SH-SY5Y (cell line): ENCODE measurements around the gene ZMIZ1.

Source experiments
- GATA2 ChIP-seq: IDR thresholded peaks from 2 replicates; pipeline ENCODE4 v1.6.1; 2011; ENCODE audit warnings: mild to moderate bottlenecking, low read depth, low read length
- GATA3 ChIP-seq: IDR thresholded peaks from 2 replicates; pipeline ENCODE4 v1.6.1; 2011; ENCODE audit warnings: low read depth, mild to moderate bottlenecking, low read length, moderate library complexity

Gene ZMIZ1

GRCh38 chr10:79086822-79087221, 18.1 kb downstream of the ZMIZ1 start:
- TF ChIP-seq GATA2 (no peak), GATA3 (no peak)

GRCh38 chr10:79087721-79088120, 19.0 kb downstream of the ZMIZ1 start:
- no peak for TF ChIP-seq GATA2
- TF ChIP-seq GATA3, result no peak

DNA sequence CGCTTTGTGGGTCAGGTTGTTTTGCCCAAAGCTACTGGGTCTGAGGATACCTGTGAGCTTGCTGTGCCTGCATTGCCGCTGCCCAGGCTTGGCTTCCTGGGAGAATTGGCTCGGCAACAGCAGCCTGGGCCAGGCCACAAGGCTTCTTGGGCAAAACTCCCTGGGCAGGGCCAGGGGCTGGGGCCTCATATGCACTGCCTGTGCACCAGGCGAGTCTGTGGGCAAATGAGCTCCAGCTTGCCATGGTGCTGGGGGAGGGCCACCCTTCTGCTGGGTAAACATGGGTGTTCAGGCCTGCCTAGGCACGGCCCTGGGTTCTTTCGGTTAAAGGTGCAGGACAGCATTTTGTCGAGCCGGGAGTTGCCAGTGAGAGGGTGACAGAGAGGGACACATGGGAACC, 19.4 kb downstream of the ZMIZ1 start:
- TF ChIP-seq GATA3, result no peak

- no peak for TF ChIP-seq GATA3
- no peak for TF ChIP-seq GATA2
Observed at GRCh38 chr10:79088613-79089355, 20.0 kb downstream of the ZMIZ1 start.

GRCh38 chr10:79089632-79090031, 20.9 kb downstream of the ZMIZ1 start:
- no peak for TF ChIP-seq GATA2
- no peak for TF ChIP-seq GATA3

- no peak for TF ChIP-seq GATA2
- no peak for TF ChIP-seq GATA3
Observed at GRCh38 chr10:79090134-79090803, 21.5 kb downstream of the ZMIZ1 start.

DNA sequence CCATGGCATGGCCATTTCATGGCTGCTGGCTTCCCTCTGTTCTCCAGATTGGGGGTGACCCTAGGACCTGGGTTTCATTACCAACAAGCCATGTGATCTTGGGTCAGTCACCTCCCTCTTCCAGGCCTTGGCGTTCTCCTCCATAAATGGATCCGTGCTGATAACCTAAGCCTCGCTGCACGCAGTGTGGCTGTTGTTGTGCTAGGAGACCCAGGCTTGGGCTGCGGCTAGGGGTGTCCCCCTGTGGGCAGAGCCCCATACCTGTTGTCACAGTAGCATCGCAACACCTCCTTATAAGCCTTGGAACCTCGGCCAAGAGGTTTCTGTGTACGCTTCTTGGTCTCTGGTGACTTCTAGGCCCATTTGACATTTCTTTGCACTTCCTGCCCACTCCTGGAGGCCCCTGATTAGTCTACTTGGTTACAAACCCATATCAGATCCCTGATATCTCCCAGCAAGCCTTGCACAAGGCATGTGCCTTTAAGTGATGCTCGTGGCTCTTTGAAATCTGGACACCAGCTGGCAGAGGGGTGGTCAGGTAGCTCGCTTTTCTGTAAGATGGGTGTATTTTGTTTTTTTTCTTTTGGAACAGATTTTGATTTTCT, 23.6 kb downstream of the ZMIZ1 start:
- TF ChIP-seq GATA3 (no peak), GATA2 (0 out of 2 replicates have a peak, but pooled peaks have one; percentile 11)

DNA sequence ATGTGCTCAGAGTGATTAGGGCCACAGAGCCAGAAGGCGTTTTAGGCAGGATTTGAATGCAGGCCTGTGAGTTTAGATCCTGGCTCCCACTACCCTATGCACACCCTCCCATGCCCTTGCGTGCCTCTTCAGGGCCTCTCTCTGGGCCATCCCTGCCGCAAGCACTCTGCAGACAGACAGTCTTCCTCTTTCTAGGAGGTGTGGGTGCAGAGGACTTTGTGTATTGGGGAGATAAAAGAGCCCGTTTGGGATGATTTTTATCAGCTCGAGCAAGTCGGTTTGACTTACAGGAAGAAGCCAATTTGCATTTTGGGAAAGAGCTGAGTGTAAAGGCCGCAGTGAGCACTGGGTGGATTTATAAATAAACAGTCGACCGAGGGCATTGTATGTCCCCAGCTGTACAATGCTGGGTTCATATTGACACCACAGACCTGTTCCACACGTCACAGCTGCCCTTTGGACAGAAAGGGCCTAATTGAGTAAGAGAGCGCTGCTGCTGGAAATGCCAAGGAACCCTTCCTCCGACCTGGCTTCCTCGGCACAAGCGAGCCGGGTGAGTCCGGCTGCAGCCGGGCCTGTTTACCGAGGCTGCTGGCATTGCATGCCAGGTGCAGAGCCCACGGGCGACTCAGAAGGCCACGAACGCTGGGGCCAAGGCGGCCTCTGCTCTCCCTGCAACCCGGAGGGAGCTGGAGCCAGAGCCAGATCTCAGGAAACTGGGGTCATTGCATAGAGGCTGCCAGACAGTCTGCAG, 25.1 kb downstream of the ZMIZ1 start:
- TF ChIP-seq GATA2, result no peak
- no peak for TF ChIP-seq GATA3

GRCh38 chr10:79094412-79095175, 25.8 kb downstream of the ZMIZ1 start:
- no peak for TF ChIP-seq GATA3
- TF ChIP-seq GATA2, result no peak

DNA sequence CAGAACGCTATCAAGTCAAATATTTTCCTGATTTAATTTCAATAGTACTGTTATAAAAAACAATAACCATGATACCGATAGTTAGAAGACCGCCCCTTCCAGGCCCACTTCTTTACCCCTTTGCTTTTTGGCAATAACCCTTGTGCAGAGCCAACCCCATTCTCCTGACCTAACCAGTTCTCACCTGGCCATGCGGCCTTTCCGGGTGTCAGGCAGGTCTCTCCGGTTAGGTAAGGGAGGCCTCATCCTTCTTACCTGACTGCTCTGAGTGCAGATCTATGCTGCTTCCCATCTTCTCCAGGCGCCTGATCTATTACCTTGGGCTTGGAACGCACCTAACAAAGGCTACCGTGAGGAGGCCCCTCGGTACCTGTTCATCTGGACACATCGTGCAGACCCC, 26.6 kb downstream of the ZMIZ1 start:
- TF ChIP-seq GATA3 (no peak), GATA2 (no peak)

GRCh38 chr10:79096514-79096913, 27.7 kb downstream of the ZMIZ1 start:
- TF ChIP-seq GATA3 (no peak), GATA2 (0 out of 2 replicates have a peak, but pooled peaks have one; percentile 3)

- TF ChIP-seq GATA2 (no peak), GATA3 (no peak)
Observed at GRCh38 chr10:79097021-79097872, 28.5 kb downstream of the ZMIZ1 start.

DNA sequence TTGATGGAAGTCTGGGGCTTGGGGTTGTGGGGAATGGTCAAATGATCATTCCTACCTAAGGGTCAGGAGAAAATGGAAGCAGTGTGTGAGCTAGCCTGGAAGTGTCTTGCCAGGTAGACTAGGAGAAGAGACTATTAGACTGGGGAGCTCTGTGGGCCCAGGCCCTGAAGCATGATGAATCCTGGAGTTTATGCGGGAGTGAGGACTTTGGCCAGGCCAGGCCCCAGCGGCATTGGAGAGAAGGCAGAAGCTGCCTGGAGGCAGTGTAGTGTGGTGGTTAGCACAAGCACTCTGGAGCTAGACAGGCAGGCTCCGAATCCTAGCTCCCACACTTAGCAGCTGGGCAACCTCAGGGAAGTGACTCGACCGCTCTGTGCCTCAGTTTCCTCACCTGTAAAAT, 29.3 kb downstream of the ZMIZ1 start:
- TF ChIP-seq GATA3 (no peak), GATA2 (no peak)

GRCh38 chr10:79098596-79099015, 29.8 kb downstream of the ZMIZ1 start:
- no peak for TF ChIP-seq GATA2
- TF ChIP-seq GATA3, result no peak
